Measurements from ENCODE around the gene TERT.

GRCh38 chr5:1317921-1318565, 23.2 kb upstream of the TERT start:
- TF ChIP-seq EZH2phosphoT487 (IDR thresholded peaks at IDR 0.05; ENCODE audit: insufficient read depth, low read depth) (no peak), EZH2 (IDR thresholded peaks at IDR 0.05; ENCODE audit: insufficient read depth, poor library complexity, severe bottlenecking) (no peak)
